ENCODE results near the gene PSPN. TPM values are rescaled to one million over a fixed set of nuclear protein-coding genes. Genes with fewer than 3 reads are reported as not detected.
A peak's percentile ranks its signal among the peaks of the same experiment; 100 is the strongest.

Gene PSPN
- total and polyA plus RNA-seq, 9 of the 15 experiments (the other 6 are each of a cell fraction or from before 2014, with no cell fraction given): 0.21 to 1.1 (median 0.58) TPM

GRCh38 chr19:6417713-6418561 lies 42.2 kb upstream of the PSPN start:
- no peak overlapping the region for H3K27ac ChIP-seq (ENCODE audit: extremely low read depth, low read depth, low read length)
- no peak overlapping the region for H3K9ac ChIP-seq (ENCODE audit: insufficient read depth in 1 of 2, low read depth in 2 of 2, low read length in 2 of 2)
- FAIRE-seq: no peak
- no peak for DNase-seq (ENCODE audit: extremely low read depth in 1 of 4, low spot score in 3 of 4)
- BruUV-seq (replicated peaks): no TSS peak
- H4K20me1 ChIP-seq (replicated peaks; ENCODE audit: control insufficient read depth, insufficient read depth, low read length): peaks cover 45% of the 10 kb centered on the region
- H3K4me3 ChIP-seq: no peak overlapping the region
- H3K4me1 ChIP-seq (replicated peaks in 1 of 2; ENCODE audit: control insufficient read depth in 2 of 2, insufficient read depth in 2 of 2, low read length in 2 of 2): peaks cover 2 to 55% of the 10 kb centered on the region in 2 experiments; a peak in 3 of 5 replicates
- no peak overlapping the region for H2AFZ ChIP-seq (ENCODE audit: low read depth, low read length)
- ChIA-PET POLR2A (interaction anchor here (0.6 kb wide), 2 partner anchors 40 to 757 kb away, joined by 4 to 5 read pairs; no protein-coding TSS in a partner anchor), CTCF (ENCODE audit: low intra/inter-chr PET ratio) (no interaction called here)
- ATAC-seq: peak; percentile 45; the same call in 2 of the 3 replicates
- H3K9me1 ChIP-seq (ENCODE audit: control insufficient read depth, insufficient read depth, low read length): peaks cover 5% of the 10 kb centered on the region
- H3K36me3 ChIP-seq (ENCODE audit: control insufficient read depth, insufficient read depth, low read length): peaks cover 96% of the 10 kb centered on the region
- intact Hi-C loops (cut with micrococcal nuclease) (no loop called here), in situ Hi-C loops (cut with MboI) (no loop called here)
- H3K79me2 ChIP-seq (ENCODE audit: control insufficient read depth, insufficient read depth, low read length): peaks cover 43% of the 10 kb centered on the region
- WGBS (ENCODE audit: insufficient coverage, low coverage, missing lambda C conversion rate): 91% methylated on average over 16 of the region's 33 CpGs
- no peak overlapping the region for H3K4me2 ChIP-seq (ENCODE audit: insufficient read depth, low read length)
- H3K27me3 ChIP-seq (ENCODE audit: control insufficient read depth in 2 of 2, insufficient read depth in 2 of 2, low read length in 2 of 2): no peaks in the 10 kb centered on the region
- no peaks in the 10 kb centered on the region for H3K9me3 ChIP-seq (replicated peaks; ENCODE audit: control insufficient read depth, insufficient read depth, low read depth, low read length)
- TF ChIP-seq SUPT5H (IDR thresholded peaks at IDR 0.05) (0 out of 2 replicates have a peak, but pooled peaks have one; percentile 9), POLR2A (conservative IDR thresholded peaks at IDR 0.05) (0 out of 2 replicates have a peak, but pooled peaks have one; percentile 13), MAZ (CRISPR knock-in tag; conservative IDR thresholded peaks at IDR 0.05 in 1 of 2, IDR thresholded peaks at IDR 0.05 in 1 of 2) (0 out of 4 replicates have a peak, but pooled peaks of 1 of the 2 experiments have one; percentile 31), POLR2G (IDR thresholded peaks at IDR 0.05; ENCODE audit: low read depth, low read length) (peak; percentile 59), HSF4 (CRISPR knock-in tag; IDR thresholded peaks at IDR 0.05; ENCODE audit: borderline replicate concordance) (no peak), ZBTB33 (CRISPR knock-in tag; IDR thresholded peaks at IDR 0.05) (peak; percentile 88), ZNF740 (CRISPR knock-in tag; IDR thresholded peaks at IDR 0.05) (peak; percentile 73), ZNF740 (tag; IDR thresholded peaks at IDR 0.05) (peak in 1 of 2 experiments; percentile 31; a peak in 1 of 4 replicates), PCBP1 (IDR thresholded peaks at IDR 0.05; ENCODE audit: low read depth, low read length, poor library complexity, severe bottlenecking) (no peak), RBFOX2 (IDR thresholded peaks at IDR 0.05; ENCODE audit: low read depth, low read length) (peak; percentile 57), RAD21 (CRISPR knock-in tag; conservative IDR thresholded peaks at IDR 0.05 in 1 of 2, IDR thresholded peaks at IDR 0.05 in 1 of 2) (0 out of 4 replicates have a peak, but pooled peaks of 1 of the 2 experiments have one; percentile 8)
- TF ChIP-seq, protein P1, sequence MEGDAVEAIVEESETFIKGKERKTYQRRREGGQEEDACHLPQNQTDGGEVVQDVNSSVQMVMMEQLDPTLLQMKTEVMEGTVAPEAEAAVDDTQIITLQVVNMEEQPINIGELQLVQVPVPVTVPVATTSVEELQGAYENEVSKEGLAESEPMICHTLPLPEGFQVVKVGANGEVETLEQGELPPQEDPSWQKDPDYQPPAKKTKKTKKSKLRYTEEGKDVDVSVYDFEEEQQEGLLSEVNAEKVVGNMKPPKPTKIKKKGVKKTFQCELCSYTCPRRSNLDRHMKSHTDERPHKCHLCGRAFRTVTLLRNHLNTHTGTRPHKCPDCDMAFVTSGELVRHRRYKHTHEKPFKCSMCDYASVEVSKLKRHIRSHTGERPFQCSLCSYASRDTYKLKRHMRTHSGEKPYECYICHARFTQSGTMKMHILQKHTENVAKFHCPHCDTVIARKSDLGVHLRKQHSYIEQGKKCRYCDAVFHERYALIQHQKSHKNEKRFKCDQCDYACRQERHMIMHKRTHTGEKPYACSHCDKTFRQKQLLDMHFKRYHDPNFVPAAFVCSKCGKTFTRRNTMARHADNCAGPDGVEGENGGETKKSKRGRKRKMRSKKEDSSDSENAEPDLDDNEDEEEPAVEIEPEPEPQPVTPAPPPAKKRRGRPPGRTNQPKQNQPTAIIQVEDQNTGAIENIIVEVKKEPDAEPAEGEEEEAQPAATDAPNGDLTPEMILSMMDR (IDR thresholded peaks at IDR 0.05 in 2 of 3, conservative IDR thresholded peaks at IDR 0.05 in 1 of 3; ENCODE audit: insufficient read depth in 2 of 3, low read depth in 1 of 3, low read length in 3 of 3): peak; percentile 25 to 40 (median 25); a peak in 4 of 6 replicates
- TF ChIP-seq, protein P2, sequence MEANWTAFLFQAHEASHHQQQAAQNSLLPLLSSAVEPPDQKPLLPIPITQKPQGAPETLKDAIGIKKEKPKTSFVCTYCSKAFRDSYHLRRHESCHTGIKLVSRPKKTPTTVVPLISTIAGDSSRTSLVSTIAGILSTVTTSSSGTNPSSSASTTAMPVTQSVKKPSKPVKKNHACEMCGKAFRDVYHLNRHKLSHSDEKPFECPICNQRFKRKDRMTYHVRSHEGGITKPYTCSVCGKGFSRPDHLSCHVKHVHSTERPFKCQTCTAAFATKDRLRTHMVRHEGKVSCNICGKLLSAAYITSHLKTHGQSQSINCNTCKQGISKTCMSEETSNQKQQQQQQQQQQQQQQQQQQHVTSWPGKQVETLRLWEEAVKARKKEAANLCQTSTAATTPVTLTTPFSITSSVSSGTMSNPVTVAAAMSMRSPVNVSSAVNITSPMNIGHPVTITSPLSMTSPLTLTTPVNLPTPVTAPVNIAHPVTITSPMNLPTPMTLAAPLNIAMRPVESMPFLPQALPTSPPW (CRISPR knock-in tag; IDR thresholded peaks at IDR 0.05): peak; percentile 86
